WERI-Rb-1 (cell line): ENCODE results near the gene TMEM225B.

ENCODE experiments used
- DNase-seq: peaks from one replicate; pipeline ENCODE4 v3.0.0-alpha.2; 2020
- H3K27ac ChIP-seq: fragments of 250-450 bp; sonication (Bioruptor Pico); 2 replicates; pipeline ENCODE4 v1.5.1; 2020; ENCODE audit warnings: mild to moderate bottlenecking, moderate library complexity
- H3K27me3 ChIP-seq: fragments of 250-450 bp; sonication (Bioruptor Pico); 2 replicates; pipeline ENCODE4 v1.5.1; 2021; ENCODE audit warnings: mild to moderate bottlenecking, low read depth, moderate library complexity; ENCODE audit not compliant: insufficient read depth, severe bottlenecking
- H3K36me3 ChIP-seq: fragments of 250-450 bp; sonication (Bioruptor Pico); 2 replicates; pipeline ENCODE4 v1.5.1; 2020; ENCODE audit warnings: mild to moderate bottlenecking, moderate library complexity
- H3K4me3 ChIP-seq: 2 replicates; pipeline ENCODE4 v1.5.1; 2011; ENCODE audit warnings: low read depth, mild to moderate bottlenecking, control low read depth, low read length
- H3K9me3 ChIP-seq: fragments of 250-450 bp; sonication (Bioruptor Pico); 2 replicates; pipeline ENCODE4 v1.5.1; 2021; ENCODE audit warnings: mild to moderate bottlenecking, moderate library complexity; ENCODE audit not compliant: severe bottlenecking
- CTCF ChIP-seq: IDR thresholded peaks from 2 replicates; pipeline ENCODE4 v1.5.1; 2011; ENCODE audit warnings: low read depth, mild to moderate bottlenecking, control low read depth, inconsistent platforms, low read length

TMEM225B gene

GRCh38 chr7:99606531-99606930 lies 8.5 kb downstream of the TMEM225B start:
- no peak for TF ChIP-seq CTCF
- Histone ChIP-seq H3K27me3 (peaks cover 8% of the 10 kb centered on the region), H3K36me3 (no peaks in the 10 kb centered on the region), H3K9me3 (no peaks in the 10 kb centered on the region), H3K27ac (no peak overlapping the region), H3K4me3 (no peak overlapping the region)
- no peak for DNase-seq

- Histone ChIP-seq H3K4me3 (no peak overlapping the region), H3K36me3 (no peaks in the 10 kb centered on the region), H3K27ac (no peak overlapping the region), H3K9me3 (no peaks in the 10 kb centered on the region), H3K27me3 (peaks cover 8% of the 10 kb centered on the region)
- TF ChIP-seq CTCF = no peak
- no peak for DNase-seq
These were observed 9.5 kb downstream of the TMEM225B start for GRCh38 chr7:99607548-99607947.

- DNase-seq = no peak
- TF ChIP-seq CTCF = no peak
These were observed 16.4 kb downstream of the TMEM225B start for GRCh38 chr7:99614495-99614894.

GRCh38 chr7:99615989-99616358 lies 17.9 kb downstream of the TMEM225B start:
- TF ChIP-seq CTCF = no peak
- Histone ChIP-seq H3K27ac (no peak overlapping the region), H3K9me3 (no peaks in the 10 kb centered on the region), H3K4me3 (peak overlapping the region; percentile 76; the same call in 1 of the 2 replicates), H3K27me3 (peaks cover 2% of the 10 kb centered on the region), H3K36me3 (peaks cover 30% of the 10 kb centered on the region)
- DNase-seq = no peak

More at GRCh38 chr7:99614495-99614894, 16.4 kb downstream of the TMEM225B start:
- no peak overlapping the region for H3K27ac ChIP-seq
- H3K27me3 ChIP-seq = peaks cover 8% of the 10 kb centered on the region
- H3K4me3 ChIP-seq = no peak overlapping the region
- no peaks in the 10 kb centered on the region for H3K9me3 ChIP-seq
- H3K36me3 ChIP-seq = peaks cover 15% of the 10 kb centered on the region

- peak within 1 kb of the TSS; percentile 88 for H3K27ac ChIP-seq
- TF ChIP-seq CTCF = peak; percentile 76
These were observed 18.5 kb downstream of the TMEM225B start, which contains the start of gene ZSCAN25 for GRCh38 chr7:99616359-99617191. TSS of gene ZSCAN25 (plus strand) at chr7:99616946. CDS start at chr7:99619607, 2,661 bp downstream.

More at GRCh38 chr7:99616359-99617191, 18.5 kb downstream of the TMEM225B start, which contains the start of gene ZSCAN25:
- peak within 1 kb of the TSS; percentile 76 for H3K4me3 ChIP-seq
- peak; percentile 96 for DNase-seq
- no peaks in the 10 kb centered on the region for H3K27me3 ChIP-seq
- no peaks in the 10 kb centered on the region for H3K9me3 ChIP-seq
- peaks cover 36% of the 10 kb centered on the region for H3K36me3 ChIP-seq
